NB4 (cell line): ENCODE measurements around the gene PCDHB16.

ENCODE experiments used
- CTCF ChIP-seq: IDR thresholded peaks from one replicate; pipeline ENCODE4 v1.5.1; 2012; ENCODE audit warnings: low read depth, low read length
- MAX ChIP-seq: IDR thresholded peaks from 2 replicates; pipeline ENCODE4 v1.6.1; 2011; ENCODE audit warnings: low read depth, low read length
- POLR2A ChIP-seq: IDR thresholded peaks from 2 replicates; pipeline ENCODE4 v1.6.1; 2011; ENCODE audit warnings: mild to moderate bottlenecking; ENCODE audit not compliant: insufficient read length; ENCODE audit errors: extremely low read depth

- TF ChIP-seq MAX (no peak), CTCF (no peak), POLR2A (no peak)
Measured at GRCh38 chr5:141175933-141176332, 6.3 kb upstream of the PCDHB16 start.
